ENCODE results near the gene P3H3.

Gene P3H3

DNA sequence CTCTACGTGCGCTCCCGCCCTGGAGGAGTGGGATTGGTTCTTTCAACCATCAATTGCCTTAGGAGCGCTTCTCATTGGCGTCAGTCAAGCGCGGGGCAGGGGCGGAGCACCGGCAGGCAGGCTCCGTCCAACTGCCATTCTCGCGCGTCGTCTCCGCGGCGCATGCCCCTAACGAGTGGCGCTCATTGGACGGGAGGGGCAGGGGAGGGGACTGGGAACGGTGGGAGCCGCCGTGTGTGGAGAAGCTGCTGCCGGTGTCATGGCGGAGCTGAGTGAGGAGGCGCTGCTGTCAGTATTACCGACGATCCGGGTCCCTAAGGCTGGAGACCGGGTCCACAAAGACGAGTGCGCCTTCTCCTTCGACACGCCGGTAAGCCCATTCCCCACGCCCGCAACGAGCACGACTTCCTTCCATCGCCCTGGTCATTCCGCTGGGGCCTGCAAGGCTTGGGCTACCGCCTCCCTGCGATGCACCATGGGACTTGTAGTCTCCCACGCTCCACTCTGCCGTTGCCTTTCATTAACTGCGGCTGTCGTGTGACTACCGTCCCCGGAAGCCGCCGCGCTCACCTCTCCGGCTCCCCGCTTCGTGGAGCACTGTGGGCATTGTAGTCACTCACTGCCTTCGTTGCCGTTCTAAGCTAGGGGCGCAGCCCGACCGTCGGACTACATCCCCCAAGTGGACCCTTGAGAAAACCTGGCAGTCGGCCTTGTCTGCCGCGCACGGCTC lies 23.9 kb downstream of the P3H3 start, which contains the start of gene USP5:
Gene USP5 (plus strand): TSS at position 230 of the 730 bp plus-strand sequence. CDS start 30 bp downstream, at position 260.
- DNase-seq (ENCODE audit: low read depth) = peak; percentile 100
- TF ChIP-seq, protein P1, sequence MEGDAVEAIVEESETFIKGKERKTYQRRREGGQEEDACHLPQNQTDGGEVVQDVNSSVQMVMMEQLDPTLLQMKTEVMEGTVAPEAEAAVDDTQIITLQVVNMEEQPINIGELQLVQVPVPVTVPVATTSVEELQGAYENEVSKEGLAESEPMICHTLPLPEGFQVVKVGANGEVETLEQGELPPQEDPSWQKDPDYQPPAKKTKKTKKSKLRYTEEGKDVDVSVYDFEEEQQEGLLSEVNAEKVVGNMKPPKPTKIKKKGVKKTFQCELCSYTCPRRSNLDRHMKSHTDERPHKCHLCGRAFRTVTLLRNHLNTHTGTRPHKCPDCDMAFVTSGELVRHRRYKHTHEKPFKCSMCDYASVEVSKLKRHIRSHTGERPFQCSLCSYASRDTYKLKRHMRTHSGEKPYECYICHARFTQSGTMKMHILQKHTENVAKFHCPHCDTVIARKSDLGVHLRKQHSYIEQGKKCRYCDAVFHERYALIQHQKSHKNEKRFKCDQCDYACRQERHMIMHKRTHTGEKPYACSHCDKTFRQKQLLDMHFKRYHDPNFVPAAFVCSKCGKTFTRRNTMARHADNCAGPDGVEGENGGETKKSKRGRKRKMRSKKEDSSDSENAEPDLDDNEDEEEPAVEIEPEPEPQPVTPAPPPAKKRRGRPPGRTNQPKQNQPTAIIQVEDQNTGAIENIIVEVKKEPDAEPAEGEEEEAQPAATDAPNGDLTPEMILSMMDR (conservative IDR thresholded peaks at IDR 0.05; ENCODE audit: low read length) = 0 out of 2 replicates have a peak, but pooled peaks have one; percentile 4
- peak within 1 kb of the TSS; percentile 97 for H3K4me3 ChIP-seq (ENCODE audit: low read length)

DNA sequence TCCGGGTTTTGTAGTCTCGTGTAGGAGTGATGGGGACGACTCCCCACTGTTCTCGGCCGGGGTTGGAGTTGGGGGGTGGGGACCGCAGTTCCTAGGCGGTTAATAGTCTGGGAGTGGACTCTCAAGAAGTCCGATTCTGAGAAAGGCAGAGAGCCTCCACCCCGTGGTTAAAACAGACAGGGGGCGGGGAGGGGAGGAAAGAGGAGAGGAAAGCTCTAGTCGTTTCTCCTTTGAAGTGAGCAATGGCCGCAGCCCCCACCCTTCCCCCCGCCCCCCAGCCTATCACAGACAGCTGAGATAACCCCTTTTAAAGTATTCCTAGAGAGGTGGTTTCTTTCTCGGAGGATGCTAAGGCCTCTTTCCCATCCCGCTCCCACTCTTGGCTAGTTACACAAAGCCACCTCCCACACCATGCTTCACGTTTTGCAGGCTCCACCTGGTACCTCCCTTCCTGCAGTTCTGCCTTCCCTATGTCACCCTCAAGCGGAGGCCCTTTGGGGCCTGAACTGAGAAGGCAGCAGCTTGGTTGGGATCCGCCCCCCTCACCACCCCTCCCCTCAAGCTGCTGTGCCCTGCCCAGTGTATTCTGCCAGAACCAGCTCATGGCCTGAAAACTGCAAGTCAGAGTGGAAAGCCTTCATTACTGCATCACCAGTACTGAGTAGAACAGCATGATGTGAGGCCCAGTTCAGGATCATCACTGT lies 24.6 kb downstream of the P3H3 start:
- peak; percentile 82 for DNase-seq (ENCODE audit: low read depth)
- H3K4me3 ChIP-seq (ENCODE audit: low read length) = peak overlapping the region; percentile 97
- TF ChIP-seq, protein P1 (conservative IDR thresholded peaks at IDR 0.05; ENCODE audit: low read length) = no peak

DNA sequence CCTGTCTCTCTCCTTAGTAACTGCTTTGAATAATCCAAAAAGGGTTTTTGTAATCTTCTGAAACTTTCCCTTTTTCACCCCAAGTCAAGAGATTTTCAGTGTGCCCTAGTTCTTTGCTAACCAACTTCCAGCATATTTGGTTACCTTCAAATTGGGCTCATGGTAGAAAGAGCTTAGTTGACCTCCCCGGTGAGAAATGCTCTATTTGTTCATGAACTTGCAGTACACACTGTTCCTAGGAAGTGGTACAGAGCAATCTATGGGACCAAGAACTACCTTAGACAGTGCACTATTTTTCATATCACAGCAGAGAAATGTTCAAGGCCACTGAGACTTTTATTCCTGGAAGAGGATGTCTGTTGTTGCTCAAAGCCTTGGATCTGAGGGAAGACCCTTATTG lies 25.4 kb downstream of the P3H3 start:
- H3K4me3 ChIP-seq (ENCODE audit: low read length) = peak overlapping the region; percentile 97
- no peak for DNase-seq (ENCODE audit: low read depth)
- TF ChIP-seq, protein P1 (conservative IDR thresholded peaks at IDR 0.05; ENCODE audit: low read length) = no peak

DNA sequence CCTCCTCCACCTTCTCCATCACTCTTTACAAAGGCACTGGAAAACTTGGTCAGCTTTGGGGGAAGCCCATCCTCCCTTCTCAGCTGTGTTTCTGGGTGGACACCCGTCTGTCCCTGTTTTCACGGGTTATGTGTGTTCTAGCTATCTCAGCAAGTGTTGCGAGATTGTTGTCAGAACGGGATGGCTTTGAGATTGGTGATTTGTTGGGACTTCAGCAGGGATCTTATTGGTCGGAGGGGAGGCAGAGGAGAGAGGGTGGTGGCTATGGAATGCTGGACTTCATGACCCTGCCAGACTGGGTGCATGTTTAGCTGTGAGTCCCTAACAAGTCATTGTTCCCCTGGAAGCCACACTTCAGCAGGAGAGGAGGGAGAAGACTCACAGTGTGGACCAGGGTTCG lies 25.8 kb downstream of the P3H3 start:
- TF ChIP-seq, protein P1 (conservative IDR thresholded peaks at IDR 0.05; ENCODE audit: low read length) = no peak
- no peak for DNase-seq (ENCODE audit: low read depth)
- no peak overlapping the region for H3K4me3 ChIP-seq (ENCODE audit: low read length)

DNA sequence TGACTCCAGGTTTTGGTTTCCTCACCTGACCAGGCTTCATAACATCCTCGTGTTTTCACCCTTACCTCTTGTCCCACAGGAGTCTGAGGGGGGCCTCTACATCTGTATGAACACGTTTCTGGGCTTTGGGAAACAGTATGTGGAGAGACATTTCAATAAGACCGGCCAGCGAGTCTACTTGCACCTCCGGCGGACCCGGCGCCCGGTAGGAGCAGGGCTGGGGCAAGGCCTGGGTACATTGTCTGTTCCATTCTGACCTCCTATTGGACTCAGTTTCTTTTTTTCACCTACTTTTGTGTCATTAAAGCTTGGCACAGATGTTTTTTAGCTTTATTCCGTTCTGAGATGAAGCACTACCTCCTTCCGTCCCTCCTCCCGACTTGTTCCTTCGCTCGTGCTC lies 27.1 kb downstream of the P3H3 start:
- no peak for DNase-seq (ENCODE audit: low read depth)
- TF ChIP-seq, protein P1 (conservative IDR thresholded peaks at IDR 0.05; ENCODE audit: low read length) = no peak
- no peak overlapping the region for H3K4me3 ChIP-seq (ENCODE audit: low read length)

DNA sequence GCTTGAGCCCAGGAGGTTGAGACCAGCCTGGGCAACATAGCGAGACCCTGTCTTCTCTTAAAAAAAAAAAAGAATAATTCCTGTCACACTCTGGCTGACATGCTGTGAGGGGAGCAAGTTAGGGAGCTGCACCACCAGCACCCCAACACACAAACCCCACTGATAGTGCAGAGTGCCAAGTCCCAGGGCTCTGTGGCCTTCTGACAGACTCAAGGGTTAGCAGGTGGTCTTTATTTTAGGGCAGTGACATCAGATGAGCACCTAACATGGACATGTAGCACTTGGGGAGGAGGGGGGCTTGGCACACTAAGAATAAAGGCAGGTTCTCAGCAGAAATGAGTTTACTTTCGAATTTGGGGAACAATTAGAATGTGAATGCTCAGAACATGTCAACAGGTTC lies 30.6 kb downstream of the P3H3 start:
- H3K4me3 ChIP-seq (ENCODE audit: low read length) = no peak overlapping the region
- TF ChIP-seq, protein P1 (conservative IDR thresholded peaks at IDR 0.05; ENCODE audit: low read length) = no peak
- DNase-seq (ENCODE audit: low read depth) = no peak

DNA sequence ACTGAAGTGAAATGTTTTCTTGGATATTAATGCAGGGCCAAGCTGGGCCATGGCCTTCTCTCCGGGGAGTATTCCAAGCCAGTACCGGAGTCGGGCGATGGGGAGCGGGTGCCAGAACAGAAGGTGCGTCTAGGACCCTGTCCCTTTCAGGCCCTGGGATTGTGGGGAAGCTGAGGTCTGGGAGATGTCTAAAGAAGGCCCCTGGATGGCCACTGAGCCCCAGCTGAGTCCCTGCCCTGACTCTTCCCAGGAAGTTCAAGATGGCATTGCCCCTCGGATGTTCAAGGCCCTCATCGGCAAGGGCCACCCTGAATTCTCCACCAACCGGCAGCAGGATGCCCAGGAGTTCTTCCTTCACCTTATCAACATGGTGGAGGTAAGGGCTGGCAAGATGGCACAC lies 31.9 kb downstream of the P3H3 start:
- no peak for DNase-seq (ENCODE audit: low read depth)
- no peak overlapping the region for H3K4me3 ChIP-seq (ENCODE audit: low read length)
- TF ChIP-seq, protein P1 (conservative IDR thresholded peaks at IDR 0.05; ENCODE audit: low read length) = no peak
